HepG2 (cell line): ENCODE data around the gene EPB41L4A. TPM values are rescaled to one million over a fixed set of nuclear protein-coding genes. Genes with fewer than 3 reads are reported as not detected.
A peak's percentile ranks its signal among the peaks of the same experiment; 100 is the strongest.

ENCODE experiments used
- ATAC-seq: fragments of 200-7000 bp; cut with Tn5 transposase; 3 replicates; pipeline ENCODE4 v1.9.1; 2020; ENCODE audit warnings: mild to moderate bottlenecking, moderate library complexity
- BruUV-seq: library from RNA; stranded (reverse); fragments of 400-500 nt; replicated peaks from 2 replicates; lab custom pipeline; 2021; lab: Mats Ljungman, UMichigan
- CTCF ChIA-PET: fragments of 300-600 bp; formaldehyde crosslinking; extraction: SDS; loops from one replicate; lab custom pipeline; 2021; ENCODE audit warnings: low total read pairs, inconsistent platforms, low intra/inter-chr PET ratio; lab: Yijun Ruan, JAX
- POLR2A ChIA-PET: fragments of 350-600 bp; sonication (Branson Sonifier 250); formaldehyde crosslinking; loops from one replicate; lab custom pipeline; 2020; ENCODE audit warnings: antibody characterized with exemption, inconsistent platforms; lab: Yijun Ruan, JAX
- DNase-seq: peaks from one replicate; pipeline ENCODE4 v3.0.0-alpha.2; 2015; ENCODE audit warnings: low spot score
- FAIRE-seq: peaks from 3 replicates; lab custom pipeline; 2011; peaks lifted over from hg19 to GRCh38; lab: Jason Lieb, UNC
- H2AFZ ChIP-seq: one replicate; pipeline ENCODE4 v1.6.1; 2011; ENCODE audit warnings: low read length, inconsistent platforms
- H3K27ac ChIP-seq: fragments of 300-600 bp; 3 replicates; pipeline ENCODE4 v1.8.0; 2011; ENCODE audit warnings: mixed run types, mild to moderate bottlenecking, mixed read lengths, low read length, inconsistent platforms; ENCODE audit not compliant: insufficient read depth; ENCODE audit errors: extremely low read length
- H3K27me3 ChIP-seq, 2 experiments: fragments of 200-600 bp in 1 of 2; 2 replicates in 1 of 2; 3 replicates in 1 of 2; pipeline versions ENCODE4 v1.6.0 to v1.8.0; 2011; ENCODE audit warnings: low read length in 2 of 2, mild to moderate bottlenecking in 2 of 2, moderate library complexity in 2 of 2, inconsistent platforms in 1 of 2; ENCODE audit not compliant: insufficient read depth in 2 of 2, control insufficient read depth in 1 of 2
- H3K36me3 ChIP-seq, 2 experiments: fragments of 200-600 bp in 1 of 2; replicated peaks in 1 of 2; 2 replicates in 1 of 2; 3 replicates in 1 of 2; pipeline versions ENCODE4 v1.5.1 to v1.8.0; 2011; ENCODE audit warnings: low read length in 2 of 2, inconsistent platforms in 1 of 2; ENCODE audit not compliant: insufficient read depth in 2 of 2, control insufficient read depth in 1 of 2
- H3K4me1 ChIP-seq: 2 replicates; pipeline ENCODE4 v1.5.1; 2012; ENCODE audit warnings: low read length, inconsistent platforms; ENCODE audit not compliant: insufficient read depth
- H3K4me2 ChIP-seq: 2 replicates; pipeline ENCODE4 v1.6.0; 2011; ENCODE audit warnings: low read depth, low read length, inconsistent platforms
- H3K4me3 ChIP-seq, 3 experiments: fragments of 200-600 bp in 1 of 3; sonication (generic), shearing (Covaris generic) in 1 of 3; replicated peaks in 1 of 3; 2 replicates each; pipeline ENCODE4 v1.5.1; 2011 to 2016; ENCODE audit warnings: low read length in 3 of 3, inconsistent platforms in 2 of 3, low read depth in 2 of 3, mild to moderate bottlenecking in 2 of 3, control low read depth in 1 of 3, mixed read lengths in 1 of 3; ENCODE audit not compliant: insufficient read depth in 1 of 3
- H3K79me2 ChIP-seq: one replicate; pipeline ENCODE4 v1.6.1; 2011; ENCODE audit warnings: low read length, inconsistent platforms; ENCODE audit not compliant: insufficient read depth
- H3K9ac ChIP-seq: 2 replicates; pipeline ENCODE4 v1.6.0; 2011; ENCODE audit warnings: mild to moderate bottlenecking, low read depth, low read length, inconsistent platforms; ENCODE audit not compliant: insufficient read depth
- H3K9me3 ChIP-seq: 2 replicates; pipeline ENCODE4 v1.5.1; 2012; ENCODE audit warnings: mild to moderate bottlenecking, low read length
- H4K20me1 ChIP-seq: 2 replicates; pipeline ENCODE4 v1.6.0; 2011; ENCODE audit warnings: inconsistent platforms, mild to moderate bottlenecking, low read length, moderate library complexity; ENCODE audit not compliant: insufficient read depth
- CBX1 ChIP-seq: IDR thresholded peaks from one replicate; pipeline ENCODE4 v1.6.1; 2016; ENCODE audit warnings: antibody characterized with exemption, low read depth
- HOXA3 ChIP-seq: sonication (generic); formaldehyde crosslinking; IDR thresholded peaks from 2 replicates; pipeline ENCODE4 v1.5.0; 2020; ENCODE audit warnings: missing genetic modification reagents
- IRF1 ChIP-seq: sonication (generic); formaldehyde crosslinking; IDR thresholded peaks from 2 replicates; pipeline ENCODE4 v1.4.0; 2020; ENCODE audit warnings: low read depth, mild to moderate bottlenecking, missing genetic modification reagents
- MAFK ChIP-seq, 2 experiments: IDR thresholded peaks in 1 of 2; conservative IDR thresholded peaks in 1 of 2; 2 replicates each; pipeline ENCODE4 v1.6.1; 2011; ENCODE audit warnings: improper control_type of control experiment in 2 of 2, low read length in 2 of 2
- NFE2L1 ChIP-seq: sonication (generic); formaldehyde crosslinking; IDR thresholded peaks from 2 replicates; pipeline ENCODE4 v1.4.0; 2020; ENCODE audit warnings: missing genetic modification reagents, mild to moderate bottlenecking, borderline replicate concordance
- POLR2AphosphoS2 ChIP-seq: IDR thresholded peaks from 2 replicates; pipeline ENCODE4 v1.6.1; 2011; ENCODE audit warnings: low read depth, low read length, improper control_type of control experiment
- SCMH1 ChIP-seq: sonication (generic); formaldehyde crosslinking; IDR thresholded peaks from 2 replicates; pipeline ENCODE4 v1.9.0; 2021; ENCODE audit warnings: missing genetic modification reagents, mild to moderate bottlenecking, borderline replicate concordance
- WGBS: methylation state at CpG from one replicate; pipeline ENCODE4 v1.1.6; 2017; ENCODE audit warnings: low lambda C conversion rate; 5-methylcytosine and 5-hydroxymethylcytosine counted together
- in situ Hi-C: cut with HindIII; loops from 2 replicates; pipeline ENCODE4 v1.10.0; 2017; ENCODE audit warnings: low pct_unique_long_range_greater_than_20kb; ENCODE audit not compliant: extremely low pct_ligation_motif_present
- intact Hi-C: fragments of 100-400 bp; cut with micrococcal nuclease; formaldehyde crosslinking; loops from one replicate; pipeline ENCODE4 v1.10.0; 2022; ENCODE audit not compliant: unreplicated experiment
- polyA plus RNA-seq, 8 experiments: library from polyadenylated mRNA; depleted of rRNA in 3 of 8; stranded (reverse) in 7 of 8; unstranded in 1 of 8; fragments of >200 nt; fragmentation: Illumina TruSeq in 4 of 8; extraction: Trizol in 4 of 8; gene quantifications; 2 replicates each; pipeline versions ENCODE4 v1.2.1 to v1.2.3, GENCODE V29; 2011 to 2016; ENCODE audit warnings: low read depth in 4 of 8, missing spikeins in 1 of 8, mixed read lengths in 1 of 8; ENCODE audit not compliant: insufficient read depth in 1 of 8
- total RNA-seq, 5 experiments: library from RNA; depleted of rRNA; stranded (reverse); fragments of >200 nt; fragmentation: Illumina TruSeq; extraction: Trizol; gene quantifications; 2 replicates each; pipeline ENCODE4 v1.2.3, GENCODE V29; 2016; ENCODE audit warnings: low read depth in 1 of 5

EPB41L4A gene
- total and polyA plus RNA-seq, 2 of the 13 experiments (the other 11 are each of a cell fraction or from before 2014, with no cell fraction given), result 0.07 TPM; not detected in 1

GRCh38 chr5:112349371-112349770, 69.7 kb downstream of the EPB41L4A start:
- in situ Hi-C loops, result no loop called here
- Histone ChIP-seq H3K79me2 (no peaks in the 10 kb centered on the region), H3K27me3 (peaks cover 0 to 4% of the 10 kb centered on the region in 2 experiments; a peak in 1 of 5 replicates), H3K9ac (no peak overlapping the region), H3K9me3 (no peaks in the 10 kb centered on the region), H3K4me1 (no peaks in the 10 kb centered on the region), H2AFZ (no peak overlapping the region), H3K36me3 (no peaks in the 10 kb centered on the region), H3K4me3 (no peak overlapping the region), H3K27ac (no peak overlapping the region), H4K20me1 (no peaks in the 10 kb centered on the region), H3K4me2 (no peak overlapping the region)
- 0% methylated on average over 3 of the region's 3 CpGs for WGBS
- BruUV-seq, result no TSS peak
- no peak for FAIRE-seq
- ChIA-PET POLR2A (no interaction called here), CTCF (no interaction called here)
- intact Hi-C loops, result no loop called here
- no peak for DNase-seq
- TF ChIP-seq SCMH1 (CRISPR knock-in tag) (no peak), MAFK (conservative IDR thresholded peaks at IDR 0.05 in 1 of 2, IDR thresholded peaks at IDR 0.05 in 1 of 2; ENCODE audit: low read length in 2 of 2) (0 out of 4 replicates have a peak, but pooled peaks of 1 of the 2 experiments have one; percentile 8)
- no peak for ATAC-seq

- no TSS peak for BruUV-seq
- POLR2A ChIA-PET, result no interaction called here
These were observed 70.2 kb downstream of the EPB41L4A start for GRCh38 chr5:112348915-112349314.

More at GRCh38 chr5:112348915-112349314, 70.2 kb downstream of the EPB41L4A start:
- CTCF ChIA-PET, result no interaction called here
- no peak for DNase-seq
- no peaks in the 10 kb centered on the region for H3K4me1 ChIP-seq
- no peaks in the 10 kb centered on the region for H4K20me1 ChIP-seq
- H3K4me2 ChIP-seq, result no peak overlapping the region
- no peak overlapping the region for H2AFZ ChIP-seq
- 88% methylated on average over 2 of the region's 2 CpGs for WGBS
- H3K27ac ChIP-seq, result no peak overlapping the region
- no peak overlapping the region for H3K9ac ChIP-seq
- H3K27me3 ChIP-seq, result peaks cover 0 to 4% of the 10 kb centered on the region in 2 experiments; a peak in 1 of 5 replicates
- in situ Hi-C loops, result no loop called here
- TF ChIP-seq HOXA3 (CRISPR knock-in tag) (no peak), CBX1 (no peak), POLR2AphosphoS2 (no peak), IRF1 (CRISPR knock-in tag) (no peak), NFE2L1 (CRISPR knock-in tag) (no peak)
- H3K4me3 ChIP-seq, result no peak overlapping the region
- FAIRE-seq, result no peak
- H3K36me3 ChIP-seq, result no peaks in the 10 kb centered on the region
- intact Hi-C loops, result no loop called here
- ATAC-seq, result no peak
- H3K9me3 ChIP-seq, result no peaks in the 10 kb centered on the region
- no peaks in the 10 kb centered on the region for H3K79me2 ChIP-seq
